ENCODE data around the gene BLVRA. TPM values are rescaled to one million over a fixed set of nuclear protein-coding genes. Genes with fewer than 3 reads are reported as not detected.

Gene BLVRA
- polyA plus RNA-seq, 2 of the 4 experiments (the other 2 are of a cell fraction) = 68.5 to 85.4 TPM

DNA sequence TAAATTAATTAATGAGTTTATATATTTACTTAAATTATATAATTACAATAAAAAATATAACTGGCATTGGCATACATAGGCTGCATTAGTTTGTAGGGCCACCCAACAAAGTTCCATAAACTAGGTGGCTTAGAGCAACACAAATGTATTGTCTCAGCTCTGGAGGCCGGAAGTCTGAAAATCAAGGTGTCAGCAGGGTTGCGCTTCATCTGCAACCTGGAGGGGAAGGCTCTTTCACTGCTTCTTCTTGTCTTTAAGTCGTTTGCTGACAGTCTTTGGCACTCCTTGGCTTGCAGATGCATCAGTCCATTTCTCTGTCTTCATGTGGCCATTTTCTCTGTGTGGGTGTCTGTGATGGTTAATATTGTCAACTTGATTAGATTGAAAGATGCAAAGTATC is 6.1 kb upstream of the BLVRA start:
- ChIA-PET CTCF (interaction anchor here (1.0 kb wide), 1 partner anchor 15 kb away, joined by 4 read pairs; no protein-coding TSS in a partner anchor), POLR2A (no interaction called here)
- 67% methylated on average over 3 of the region's 3 CpGs for WGBS (ENCODE audit: missing lambda C conversion rate)
- Histone ChIP-seq H3K4me2 (no peak overlapping the region), H3K27ac (no peak overlapping the region), H3K9me3 (no peaks in the 10 kb centered on the region), H3K4me3 (no peak overlapping the region), H3K4me1 (0 out of 3 replicates have a peak, but pooled peaks cover 12% of the 10 kb centered on the region)
- DNase-seq (ENCODE audit: low read depth in 1 of 2, low spot score in 1 of 2) = no peak
- no peak for ATAC-seq
- TF ChIP-seq, protein P1, sequence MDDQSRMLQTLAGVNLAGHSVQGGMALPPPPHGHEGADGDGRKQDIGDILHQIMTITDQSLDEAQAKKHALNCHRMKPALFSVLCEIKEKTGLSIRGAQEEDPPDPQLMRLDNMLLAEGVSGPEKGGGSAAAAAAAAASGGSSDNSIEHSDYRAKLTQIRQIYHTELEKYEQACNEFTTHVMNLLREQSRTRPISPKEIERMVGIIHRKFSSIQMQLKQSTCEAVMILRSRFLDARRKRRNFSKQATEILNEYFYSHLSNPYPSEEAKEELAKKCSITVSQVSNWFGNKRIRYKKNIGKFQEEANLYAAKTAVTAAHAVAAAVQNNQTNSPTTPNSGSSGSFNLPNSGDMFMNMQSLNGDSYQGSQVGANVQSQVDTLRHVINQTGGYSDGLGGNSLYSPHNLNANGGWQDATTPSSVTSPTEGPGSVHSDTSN (IDR thresholded peaks at IDR 0.05) = no peak
- TF ChIP-seq PHF8 (IDR thresholded peaks at IDR 0.05; ENCODE audit: borderline replicate concordance, low read depth) = no peak
- TF ChIP-seq NPAS2 (CRISPR knock-in tag; IDR thresholded peaks at IDR 0.05; ENCODE audit: borderline replicate concordance) = no peak
- no peak for TF ChIP-seq TP53 (CRISPR knock-in tag; IDR thresholded peaks at IDR 0.05)
- no peak for FAIRE-seq

DNA sequence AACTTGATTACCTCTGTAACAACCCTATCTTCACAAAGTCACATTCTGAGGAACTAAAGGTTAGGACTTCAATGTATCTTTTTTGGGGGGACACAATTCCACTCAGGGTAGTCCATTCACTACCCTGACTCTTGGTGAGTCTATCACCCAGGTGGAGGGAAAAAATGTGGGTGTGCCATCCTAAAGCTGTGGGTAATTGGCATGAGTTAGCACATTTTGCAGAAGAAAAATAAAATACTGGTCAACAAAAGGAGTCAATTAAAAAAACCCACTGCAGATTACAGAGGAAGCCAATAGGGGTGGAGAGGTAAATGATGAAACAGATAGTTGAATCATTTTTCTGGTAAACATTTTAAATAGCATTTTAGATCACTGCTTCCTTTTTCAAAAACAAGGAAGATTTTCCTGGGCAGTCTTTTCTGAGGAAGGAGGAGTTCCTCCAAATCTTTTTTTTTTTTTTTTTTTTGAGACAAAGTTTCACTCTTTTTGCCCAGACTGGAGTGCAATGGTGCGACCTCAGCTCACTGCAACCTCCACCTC is 5.1 kb upstream of the BLVRA start:
- TF ChIP-seq CBX8 (IDR thresholded peaks at IDR 0.05) (no peak), PHF8 (IDR thresholded peaks at IDR 0.05; ENCODE audit: borderline replicate concordance, low read depth) (no peak), CHD2 (IDR thresholded peaks at IDR 0.05; ENCODE audit: low read length, partially characterized antibody) (no peak)
- TF ChIP-seq, protein P1 (IDR thresholded peaks at IDR 0.05) = no peak
- POLR2A ChIA-PET = no interaction called here
- FAIRE-seq = no peak
- no peak for DNase-seq (ENCODE audit: low read depth in 1 of 2, low spot score in 1 of 2)
- no peaks in the 10 kb centered on the region for H3K9me3 ChIP-seq
- CTCF ChIA-PET = interaction anchor here (0.7 to 1.0 kb wide), 2 partner anchors 16 to 565 kb away, joined by 3 to 4 read pairs; no protein-coding TSS in a partner anchor
- no peak overlapping the region for H3K4me2 ChIP-seq
- no peak overlapping the region for H3K4me3 ChIP-seq
- H3K27ac ChIP-seq = no peak overlapping the region
- H3K4me1 ChIP-seq = peaks cover 15% of the 10 kb centered on the region; the same call in 1 of the 3 replicates
- WGBS (ENCODE audit: missing lambda C conversion rate) = 89% methylated on average over 1 of the region's 1 CpG
- ATAC-seq = no peak

DNA sequence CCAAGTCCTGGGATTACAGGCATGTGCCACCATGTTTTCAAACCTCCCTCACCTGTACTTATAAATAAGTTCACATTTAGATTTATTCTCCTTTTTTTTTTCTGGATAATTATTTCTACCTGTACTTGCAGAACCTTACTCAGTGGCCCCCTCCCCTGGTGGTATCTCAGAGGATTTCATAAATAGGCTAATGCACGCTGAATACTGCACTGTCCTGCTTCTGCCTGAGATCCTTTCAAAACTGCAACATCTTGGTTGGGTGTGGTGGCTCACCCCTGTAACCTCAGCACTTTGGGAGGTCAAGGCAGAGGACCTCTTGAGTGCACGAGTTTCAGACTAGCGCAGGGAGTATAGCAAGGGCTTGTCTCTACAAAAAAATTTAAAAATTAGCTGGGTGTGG is 4.6 kb upstream of the BLVRA start:
- Histone ChIP-seq H3K9me3 (no peaks in the 10 kb centered on the region), H3K4me1 (peaks cover 15% of the 10 kb centered on the region; the same call in 1 of the 3 replicates), H3K4me2 (no peak overlapping the region), H3K27ac (no peak overlapping the region), H3K4me3 (no peak overlapping the region)
- 75% methylated on average over 3 of the region's 3 CpGs for WGBS (ENCODE audit: missing lambda C conversion rate)
- CTCF ChIA-PET = interaction anchor here (0.7 to 1.3 kb wide), 2 partner anchors 171 to 566 kb away, joined by 3 read pairs; partner anchors contain the start of gene STK17A
- ATAC-seq = no peak
- POLR2A ChIA-PET = no interaction called here
- FAIRE-seq = no peak
- no peak for TF ChIP-seq EP300 (IDR thresholded peaks at IDR 0.05)
- no peak for TF ChIP-seq HEYL (CRISPR knock-in tag; IDR thresholded peaks at IDR 0.05)
- no peak for TF ChIP-seq RARB (CRISPR knock-in tag; IDR thresholded peaks at IDR 0.05)
- TF ChIP-seq, protein P2, sequence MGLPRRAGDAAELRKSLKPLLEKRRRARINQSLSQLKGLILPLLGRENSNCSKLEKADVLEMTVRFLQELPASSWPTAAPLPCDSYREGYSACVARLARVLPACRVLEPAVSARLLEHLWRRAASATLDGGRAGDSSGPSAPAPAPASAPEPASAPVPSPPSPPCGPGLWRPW (IDR thresholded peaks at IDR 0.05) = no peak
- TF ChIP-seq HOXB5 (CRISPR knock-in tag; IDR thresholded peaks at IDR 0.05) = no peak
- TF ChIP-seq, protein P3, sequence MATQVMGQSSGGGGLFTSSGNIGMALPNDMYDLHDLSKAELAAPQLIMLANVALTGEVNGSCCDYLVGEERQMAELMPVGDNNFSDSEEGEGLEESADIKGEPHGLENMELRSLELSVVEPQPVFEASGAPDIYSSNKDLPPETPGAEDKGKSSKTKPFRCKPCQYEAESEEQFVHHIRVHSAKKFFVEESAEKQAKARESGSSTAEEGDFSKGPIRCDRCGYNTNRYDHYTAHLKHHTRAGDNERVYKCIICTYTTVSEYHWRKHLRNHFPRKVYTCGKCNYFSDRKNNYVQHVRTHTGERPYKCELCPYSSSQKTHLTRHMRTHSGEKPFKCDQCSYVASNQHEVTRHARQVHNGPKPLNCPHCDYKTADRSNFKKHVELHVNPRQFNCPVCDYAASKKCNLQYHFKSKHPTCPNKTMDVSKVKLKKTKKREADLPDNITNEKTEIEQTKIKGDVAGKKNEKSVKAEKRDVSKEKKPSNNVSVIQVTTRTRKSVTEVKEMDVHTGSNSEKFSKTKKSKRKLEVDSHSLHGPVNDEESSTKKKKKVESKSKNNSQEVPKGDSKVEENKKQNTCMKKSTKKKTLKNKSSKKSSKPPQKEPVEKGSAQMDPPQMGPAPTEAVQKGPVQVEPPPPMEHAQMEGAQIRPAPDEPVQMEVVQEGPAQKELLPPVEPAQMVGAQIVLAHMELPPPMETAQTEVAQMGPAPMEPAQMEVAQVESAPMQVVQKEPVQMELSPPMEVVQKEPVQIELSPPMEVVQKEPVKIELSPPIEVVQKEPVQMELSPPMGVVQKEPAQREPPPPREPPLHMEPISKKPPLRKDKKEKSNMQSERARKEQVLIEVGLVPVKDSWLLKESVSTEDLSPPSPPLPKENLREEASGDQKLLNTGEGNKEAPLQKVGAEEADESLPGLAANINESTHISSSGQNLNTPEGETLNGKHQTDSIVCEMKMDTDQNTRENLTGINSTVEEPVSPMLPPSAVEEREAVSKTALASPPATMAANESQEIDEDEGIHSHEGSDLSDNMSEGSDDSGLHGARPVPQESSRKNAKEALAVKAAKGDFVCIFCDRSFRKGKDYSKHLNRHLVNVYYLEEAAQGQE (IDR thresholded peaks at IDR 0.05) = no peak
- no peak for TF ChIP-seq CBX8 (IDR thresholded peaks at IDR 0.05)
- TF ChIP-seq KDM1A (IDR thresholded peaks at IDR 0.05; ENCODE audit: low read depth) = no peak
- TF ChIP-seq SMC3 (IDR thresholded peaks at IDR 0.05) = no peak
- no peak for TF ChIP-seq BHLHE40 (IDR thresholded peaks at IDR 0.05; ENCODE audit: low read depth, low read length)
- TF ChIP-seq MAFK (IDR thresholded peaks at IDR 0.05; ENCODE audit: partially characterized antibody) = no peak
- TF ChIP-seq RNF2 (IDR thresholded peaks at IDR 0.05; ENCODE audit: borderline replicate concordance, low read depth) = no peak
- TF ChIP-seq, protein P4, sequence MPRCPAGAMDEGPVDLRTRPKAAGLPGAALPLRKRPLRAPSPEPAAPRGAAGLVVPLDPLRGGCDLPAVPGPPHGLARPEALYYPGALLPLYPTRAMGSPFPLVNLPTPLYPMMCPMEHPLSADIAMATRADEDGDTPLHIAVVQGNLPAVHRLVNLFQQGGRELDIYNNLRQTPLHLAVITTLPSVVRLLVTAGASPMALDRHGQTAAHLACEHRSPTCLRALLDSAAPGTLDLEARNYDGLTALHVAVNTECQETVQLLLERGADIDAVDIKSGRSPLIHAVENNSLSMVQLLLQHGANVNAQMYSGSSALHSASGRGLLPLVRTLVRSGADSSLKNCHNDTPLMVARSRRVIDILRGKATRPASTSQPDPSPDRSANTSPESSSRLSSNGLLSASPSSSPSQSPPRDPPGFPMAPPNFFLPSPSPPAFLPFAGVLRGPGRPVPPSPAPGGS (IDR thresholded peaks at IDR 0.05) = no peak
- no peak for TF ChIP-seq ESRRA (IDR thresholded peaks at IDR 0.05; ENCODE audit: borderline replicate concordance, low read length)
- TF ChIP-seq ZSCAN20 (CRISPR knock-in tag; IDR thresholded peaks at IDR 0.05) = no peak
- no peak for TF ChIP-seq RCOR1 (IDR thresholded peaks at IDR 0.05; ENCODE audit: low read depth, low read length)
- TF ChIP-seq, protein P5, sequence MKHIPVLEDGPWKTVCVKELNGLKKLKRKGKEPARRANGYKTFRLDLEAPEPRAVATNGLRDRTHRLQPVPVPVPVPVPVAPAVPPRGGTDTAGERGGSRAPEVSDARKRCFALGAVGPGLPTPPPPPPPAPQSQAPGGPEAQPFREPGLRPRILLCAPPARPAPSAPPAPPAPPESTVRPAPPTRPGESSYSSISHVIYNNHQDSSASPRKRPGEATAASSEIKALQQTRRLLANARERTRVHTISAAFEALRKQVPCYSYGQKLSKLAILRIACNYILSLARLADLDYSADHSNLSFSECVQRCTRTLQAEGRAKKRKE (CRISPR knock-in tag; IDR thresholded peaks at IDR 0.05; ENCODE audit: low read depth) = no peak
- no peak for TF ChIP-seq GATA3 (IDR thresholded peaks at IDR 0.05; ENCODE audit: borderline replicate concordance)
- no peak for DNase-seq (ENCODE audit: low read depth in 1 of 2, low spot score in 1 of 2)
